GM21717 (cell line): ENCODE data around the gene KHDRBS2.
"Not testable (repeated sequence)": the region's sequence is repeated elsewhere in the genome, so short reads cannot be mapped to it uniquely, and the experiment has no call there.

Experiments used
- ATAC-seq: cut with Tn5 transposase; IDR thresholded peaks from one replicate; pipeline ENCODE4 v1.9.1; 2021; ENCODE audit warnings: mild to moderate bottlenecking, moderate library complexity; ENCODE audit not compliant: unreplicated experiment

KHDRBS2 gene

DNA sequence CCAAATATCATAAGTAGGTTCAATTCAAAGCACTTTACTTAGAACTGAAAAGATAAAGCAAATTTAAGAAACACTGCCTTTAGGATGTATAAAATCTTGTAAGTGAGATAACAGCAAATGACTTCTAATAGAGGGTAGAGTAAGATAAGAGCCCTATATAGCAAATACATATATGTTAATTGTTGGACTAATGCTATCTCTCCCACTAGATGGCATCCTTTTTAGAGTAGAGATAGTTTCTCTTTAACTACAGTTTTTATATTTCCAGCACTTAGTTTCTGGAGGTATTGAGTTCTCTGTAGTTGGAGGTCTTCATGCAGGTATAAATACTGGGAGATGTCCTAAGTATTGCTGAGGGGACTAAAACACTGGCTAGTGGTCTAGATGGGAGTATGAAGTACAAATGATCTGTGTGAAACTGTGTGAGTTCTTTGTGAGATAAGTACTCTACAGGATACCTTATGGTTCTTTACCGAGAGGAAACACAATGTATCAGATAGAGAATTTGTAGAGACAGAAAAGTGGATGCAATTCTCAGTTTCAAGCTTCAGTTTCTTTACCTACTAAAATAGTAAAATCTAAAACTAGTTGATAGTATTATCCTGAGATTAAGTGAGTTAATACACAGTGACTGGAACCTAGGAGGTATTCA is 399.3 kb downstream of the KHDRBS2 start:
- ATAC-seq = no peak

DNA sequence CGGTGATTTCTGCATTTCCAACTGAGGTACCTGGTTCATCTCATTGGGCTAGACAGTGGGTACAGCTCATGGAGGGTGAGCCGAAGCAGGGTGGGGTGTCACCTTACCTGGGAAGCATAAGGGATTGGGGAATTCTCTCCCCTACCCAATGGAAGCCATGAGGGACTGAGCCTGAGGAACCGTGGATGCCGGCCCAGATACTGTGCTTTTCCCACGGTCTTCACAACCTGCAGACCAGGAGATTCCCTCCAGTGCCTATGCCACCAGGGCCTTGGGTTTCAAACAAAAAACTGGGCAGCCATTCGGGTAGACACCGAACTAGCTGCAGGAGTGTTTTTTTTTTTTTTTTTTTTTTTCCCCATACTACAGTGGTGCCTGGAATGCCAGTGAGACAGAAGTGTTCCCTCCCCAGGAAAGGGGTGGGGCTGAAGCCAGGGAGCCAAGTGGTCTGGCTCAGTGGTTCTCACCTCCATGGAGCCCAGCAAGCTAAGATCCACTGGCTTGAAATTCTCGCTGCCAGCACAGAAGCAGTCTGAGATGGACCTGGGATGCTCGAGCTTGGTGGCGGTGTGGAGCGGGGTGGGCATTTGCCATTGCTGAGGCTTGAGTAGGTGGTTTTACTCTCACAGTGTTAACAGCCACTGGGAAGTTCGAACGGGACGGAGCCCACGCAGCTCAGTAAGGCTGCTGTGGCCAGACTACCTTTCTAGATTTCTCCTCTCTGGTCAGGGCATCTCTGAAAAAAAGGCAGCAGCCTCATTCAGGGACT is 416.2 kb downstream of the KHDRBS2 start:
- no peak for ATAC-seq

DNA sequence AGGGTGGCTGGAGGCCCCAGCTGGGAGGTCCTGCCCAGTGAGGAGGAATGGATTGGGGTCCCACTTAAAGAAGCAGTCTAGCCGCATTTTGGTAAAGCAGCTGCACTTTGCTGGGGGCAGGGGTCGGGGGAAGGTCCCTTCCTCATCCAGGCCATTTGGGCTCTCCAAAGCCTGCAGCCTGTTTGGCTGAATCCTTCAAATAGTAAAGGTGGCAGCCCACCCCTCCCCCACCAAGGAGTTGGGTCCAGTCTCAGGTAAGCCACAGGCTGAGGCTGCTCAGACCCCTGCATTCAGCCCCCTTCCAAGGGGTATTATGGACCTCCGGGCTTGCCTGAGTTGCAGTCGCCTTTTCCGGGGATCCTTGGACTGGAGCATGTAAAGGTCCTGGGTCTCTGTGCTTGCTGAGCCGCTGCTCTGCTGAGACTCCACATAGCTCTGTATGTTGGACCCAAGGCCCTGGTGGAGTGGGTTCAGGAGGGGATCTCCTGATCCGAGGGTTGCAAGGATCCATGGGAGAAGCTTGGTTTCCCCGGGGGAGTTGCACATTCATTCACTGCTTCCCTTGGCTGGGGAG is 417.4 kb downstream of the KHDRBS2 start:
- ATAC-seq = no peak

DNA sequence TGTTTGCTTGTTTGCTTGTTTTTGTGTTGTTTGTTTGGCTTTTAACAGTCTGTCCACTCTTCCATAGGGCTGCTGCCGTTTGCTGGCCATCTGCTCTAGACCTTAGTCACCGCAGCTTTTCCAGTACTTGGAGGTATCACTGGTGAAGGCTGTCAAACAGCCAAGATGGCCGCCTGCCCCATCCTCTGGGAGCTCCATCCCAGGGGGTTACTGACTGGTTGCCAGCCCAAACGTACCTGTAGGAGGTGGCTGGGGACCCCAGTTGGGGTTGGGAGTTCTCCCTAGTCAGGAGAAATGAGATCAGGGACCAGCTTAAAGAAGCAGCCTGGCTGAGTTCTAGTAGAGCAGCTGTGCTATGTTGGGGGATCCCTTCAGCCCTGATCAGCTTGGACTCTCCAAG is 418.4 kb downstream of the KHDRBS2 start:
- ATAC-seq = no peak

DNA sequence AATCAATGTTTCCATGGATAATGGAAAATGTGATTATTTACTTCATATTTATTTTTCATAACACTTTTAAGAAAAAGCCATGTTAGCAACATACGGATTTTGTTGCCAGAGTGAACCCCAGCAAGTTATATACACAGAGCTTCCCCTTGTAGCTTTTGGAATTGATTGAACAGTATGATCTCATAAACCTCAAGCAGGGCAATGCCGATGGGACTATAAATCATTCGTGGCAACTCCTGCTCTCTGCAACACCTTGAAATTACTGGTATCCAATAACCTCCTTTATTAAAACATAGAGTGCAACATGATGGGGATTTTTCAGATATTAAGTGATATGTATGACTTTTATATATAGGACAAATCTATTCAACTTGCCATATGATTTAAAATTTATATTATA is 428.5 kb downstream of the KHDRBS2 start:
- ATAC-seq = no peak

DNA sequence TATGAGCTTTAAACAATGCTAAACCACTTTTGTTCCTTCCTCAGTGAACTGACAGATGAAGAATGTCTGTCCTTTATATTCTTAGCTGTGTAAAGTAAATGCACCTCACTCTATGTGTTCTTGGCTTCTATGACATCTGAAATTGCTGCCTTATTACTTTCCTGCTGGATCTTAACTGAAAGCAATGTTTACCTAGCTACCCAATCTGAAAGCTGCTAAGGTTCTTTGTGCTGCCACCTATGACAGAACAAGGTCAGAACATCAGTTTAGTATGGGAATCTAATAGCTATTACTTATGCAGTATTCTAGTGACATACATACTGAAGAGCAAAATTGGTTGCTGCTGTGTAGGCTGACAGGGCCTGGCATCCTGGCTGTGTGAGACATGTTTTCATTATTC is 444.1 kb downstream of the KHDRBS2 start:
- no peak for ATAC-seq

DNA sequence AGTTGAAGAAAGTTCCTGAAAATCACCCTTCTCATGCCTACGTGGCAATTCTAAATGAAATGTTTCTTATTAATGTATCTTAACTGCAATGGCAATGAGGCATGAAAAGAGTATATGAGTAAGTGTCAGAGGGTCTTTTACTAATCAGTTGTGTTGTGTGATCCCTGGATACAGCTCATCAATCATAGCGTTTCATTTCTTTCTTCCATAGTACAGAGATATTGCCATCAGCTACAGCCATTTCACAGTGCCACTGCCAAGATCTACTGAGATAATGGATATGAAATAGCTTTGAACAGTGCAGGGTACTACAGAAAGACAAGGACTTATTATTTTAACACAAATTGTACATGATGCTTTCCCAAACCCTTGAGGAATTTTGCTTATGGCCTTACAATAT is 450.8 kb downstream of the KHDRBS2 start:
- ATAC-seq = no peak

DNA sequence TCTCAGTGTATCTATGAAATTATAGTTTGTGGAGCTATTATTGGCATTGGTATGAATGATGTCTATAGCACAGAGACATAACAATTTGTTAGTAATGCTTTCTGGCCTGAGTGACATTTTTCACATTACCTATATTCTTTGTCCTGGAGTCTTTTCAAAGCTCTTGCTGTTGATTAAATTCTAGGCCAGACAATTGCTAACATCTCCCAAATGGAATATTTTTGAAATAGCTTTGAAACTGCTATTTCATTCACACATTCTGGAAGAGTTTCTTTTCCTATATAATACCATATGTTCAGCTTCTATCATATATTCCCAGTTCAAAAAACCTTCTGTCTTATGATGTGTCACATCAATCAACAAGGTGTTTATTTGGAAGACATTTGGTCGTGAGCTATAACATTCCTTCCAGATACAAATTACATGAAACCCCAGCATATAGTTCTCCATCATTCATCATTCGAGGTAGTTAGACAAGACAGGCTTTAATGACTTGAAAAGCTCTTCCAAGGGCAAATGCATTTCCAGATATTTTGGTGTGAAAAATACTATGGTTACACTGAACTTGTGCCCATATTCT is 452.8 kb downstream of the KHDRBS2 start:
- no peak for ATAC-seq

DNA sequence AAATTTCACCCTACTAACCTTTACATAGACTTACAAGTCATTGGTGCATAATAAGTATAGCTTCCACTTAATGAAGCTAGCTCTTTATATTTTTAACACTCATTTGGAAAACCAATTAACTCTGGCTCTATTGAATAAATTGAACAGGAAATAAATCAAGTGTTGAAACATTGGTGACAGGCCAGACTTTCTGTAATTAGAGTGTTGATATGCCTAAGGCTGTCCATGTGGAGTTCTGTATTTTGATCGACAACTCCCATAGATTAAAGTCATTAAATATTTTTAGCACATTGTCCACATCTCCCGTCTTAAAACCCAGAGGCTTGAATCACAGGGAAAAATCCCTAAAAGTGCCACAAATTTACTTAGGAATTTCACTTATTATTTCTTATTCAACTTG is 468.3 kb downstream of the KHDRBS2 start:
- no peak for ATAC-seq

DNA sequence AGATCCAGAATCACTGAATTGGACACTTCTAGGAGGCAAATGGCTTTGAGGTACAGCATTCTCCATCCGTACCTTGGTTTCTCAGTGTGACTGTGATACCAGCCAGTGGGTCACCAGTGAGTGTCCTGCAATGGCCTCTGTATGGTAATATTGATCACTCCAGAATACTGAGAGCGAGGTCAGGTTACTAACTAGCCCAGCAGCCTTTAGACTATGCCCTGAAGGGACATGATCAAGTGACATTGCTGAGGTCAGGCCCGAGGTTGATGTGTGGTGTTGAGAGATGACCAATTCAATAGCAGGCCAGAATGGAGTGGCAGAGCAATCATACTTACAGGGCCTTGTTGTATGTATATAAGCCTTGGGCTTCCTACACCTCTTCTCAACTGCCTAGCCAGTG is 476.0 kb downstream of the KHDRBS2 start:
- ATAC-seq = no peak

DNA sequence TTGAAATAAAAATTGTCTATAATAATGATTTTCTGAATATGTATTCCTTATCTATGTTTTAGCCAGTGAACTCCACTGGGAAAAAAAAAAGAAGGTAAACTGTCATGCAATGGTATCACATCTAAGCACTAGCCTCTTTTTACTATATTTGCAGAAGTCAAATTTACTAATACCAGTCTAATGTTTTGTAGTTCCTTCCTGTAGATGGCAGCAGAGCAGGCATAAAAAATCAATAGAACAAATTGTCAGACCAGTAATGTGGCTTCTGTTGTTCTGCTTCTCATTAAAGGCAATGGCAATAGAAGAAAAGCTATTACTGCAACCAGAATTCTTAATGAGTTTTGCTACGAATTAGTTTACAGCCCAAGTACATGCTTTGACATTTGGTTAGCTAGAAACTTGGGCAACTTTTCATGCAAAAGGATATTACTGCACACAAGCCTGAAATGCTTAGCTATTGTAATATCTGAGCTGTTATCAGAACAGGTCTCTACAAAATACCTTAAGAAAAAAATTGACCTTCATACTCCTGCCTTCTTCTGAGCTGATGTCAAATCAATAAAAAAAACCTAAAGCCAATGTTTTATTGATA is 476.9 kb downstream of the KHDRBS2 start:
- no peak for ATAC-seq

DNA sequence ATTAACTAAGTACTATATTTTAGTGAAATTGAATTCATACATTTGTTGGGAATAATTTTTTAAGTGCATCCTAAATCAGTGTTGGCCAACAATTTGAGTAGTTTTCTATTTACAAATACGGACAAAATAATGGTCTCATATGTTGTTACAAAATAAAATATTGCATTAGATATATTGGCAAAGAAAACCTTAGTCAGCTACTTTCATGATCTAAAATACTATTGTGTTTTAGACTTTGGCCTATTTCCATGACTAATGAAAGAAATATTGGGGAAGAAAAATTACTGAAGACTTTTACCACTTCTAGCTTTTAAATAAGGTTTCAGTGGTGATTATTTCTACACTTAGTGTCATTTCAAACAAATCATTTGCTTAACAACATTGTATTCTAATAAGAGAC is 498.0 kb downstream of the KHDRBS2 start:
- no peak for ATAC-seq

DNA sequence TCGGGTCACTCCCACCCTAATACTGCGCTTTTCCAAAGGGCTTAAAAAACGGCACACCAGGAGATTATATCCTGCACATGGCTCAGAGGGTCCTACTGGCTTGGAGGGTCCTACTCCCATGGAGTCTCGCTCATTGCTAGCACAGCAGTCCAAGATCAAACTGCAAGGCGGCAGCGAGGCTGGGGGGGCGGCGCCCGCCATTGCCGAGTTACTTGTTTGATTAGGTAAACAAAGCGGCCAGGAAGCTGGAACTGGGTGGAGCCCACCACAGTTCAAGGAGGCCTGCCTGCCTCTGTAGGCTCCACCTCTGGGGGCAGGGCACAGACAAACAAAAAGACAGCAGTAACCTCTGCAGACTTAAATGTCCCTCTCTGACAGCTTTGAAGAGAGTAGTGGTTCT is 516.6 kb downstream of the KHDRBS2 start:
- not testable (repeated sequence) for ATAC-seq

DNA sequence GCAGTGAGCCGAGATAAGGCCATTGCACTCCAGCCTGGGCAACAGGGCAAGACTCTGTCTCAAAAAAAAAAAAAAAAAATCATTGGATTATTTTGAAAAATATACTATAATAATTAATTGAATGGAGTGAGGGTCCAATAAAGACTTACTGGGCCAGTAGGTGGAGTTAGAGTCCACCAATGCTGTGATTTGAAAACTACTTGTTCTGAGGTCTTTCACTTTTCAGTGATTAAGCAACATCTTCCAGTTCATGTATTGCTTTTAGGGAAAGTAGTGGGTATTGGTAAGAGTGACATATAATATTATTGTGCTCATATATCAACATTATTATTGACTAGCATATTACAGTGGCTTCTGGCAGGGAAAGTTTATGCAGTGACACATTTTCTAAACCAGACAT is 530.3 kb downstream of the KHDRBS2 start:
- ATAC-seq = no peak

DNA sequence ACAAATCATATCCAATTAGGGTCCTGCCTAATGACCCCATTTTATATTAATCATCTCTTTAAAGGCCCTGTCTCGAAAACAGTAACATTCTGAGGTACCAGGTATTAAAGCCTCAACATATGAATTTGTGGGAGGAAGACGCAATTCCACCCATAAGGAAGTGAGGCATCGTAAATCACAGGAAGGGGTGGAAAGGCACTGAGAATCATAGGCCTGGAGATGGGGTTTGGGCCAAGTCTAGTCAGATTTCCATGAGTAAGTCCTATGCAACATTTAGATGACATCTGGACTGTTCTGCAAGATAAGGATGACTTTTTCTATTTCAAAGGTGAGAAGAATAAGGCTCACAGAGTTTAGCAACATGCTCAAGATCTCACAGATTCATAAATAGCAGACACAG is 534.0 kb downstream of the KHDRBS2 start:
- no peak for ATAC-seq

DNA sequence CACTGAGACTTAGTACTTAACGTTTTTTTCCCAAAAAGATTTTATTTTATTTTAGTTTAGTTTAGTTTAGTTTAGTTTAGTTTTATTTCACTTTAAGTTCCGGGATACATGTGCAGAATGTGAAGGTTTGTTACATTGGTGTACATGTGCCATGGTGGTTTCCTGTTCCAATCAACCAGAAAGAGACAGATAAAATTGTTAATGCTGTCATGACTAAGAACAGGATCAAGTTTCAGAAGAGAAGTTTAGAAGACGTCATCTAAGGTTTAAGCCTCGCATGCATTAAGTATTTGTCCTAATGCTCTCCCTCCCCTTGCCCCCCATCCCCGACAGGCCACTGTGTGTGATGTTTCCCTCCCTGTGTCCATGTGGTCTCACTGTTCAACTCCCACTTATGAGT is 540.0 kb downstream of the KHDRBS2 start:
- no peak for ATAC-seq

DNA sequence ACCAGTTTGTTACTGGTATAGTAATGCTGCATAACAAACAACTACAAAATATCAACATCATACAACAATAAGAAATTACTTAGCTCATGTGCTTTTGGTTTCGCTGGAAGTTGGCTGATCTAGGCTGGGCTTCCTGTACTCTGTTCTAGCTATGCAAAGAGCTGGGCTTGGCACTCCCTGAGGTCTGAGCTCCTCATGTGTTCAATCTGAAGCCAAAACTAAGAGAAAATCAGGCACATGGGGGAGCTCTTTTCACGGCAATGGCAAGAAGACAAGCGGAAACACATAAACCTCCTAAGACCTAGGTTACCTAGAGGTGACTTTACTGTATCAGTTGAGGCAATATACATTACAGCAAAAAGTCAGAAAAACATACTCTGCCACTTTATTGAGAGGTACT is 574.2 kb downstream of the KHDRBS2 start:
- no peak for ATAC-seq

DNA sequence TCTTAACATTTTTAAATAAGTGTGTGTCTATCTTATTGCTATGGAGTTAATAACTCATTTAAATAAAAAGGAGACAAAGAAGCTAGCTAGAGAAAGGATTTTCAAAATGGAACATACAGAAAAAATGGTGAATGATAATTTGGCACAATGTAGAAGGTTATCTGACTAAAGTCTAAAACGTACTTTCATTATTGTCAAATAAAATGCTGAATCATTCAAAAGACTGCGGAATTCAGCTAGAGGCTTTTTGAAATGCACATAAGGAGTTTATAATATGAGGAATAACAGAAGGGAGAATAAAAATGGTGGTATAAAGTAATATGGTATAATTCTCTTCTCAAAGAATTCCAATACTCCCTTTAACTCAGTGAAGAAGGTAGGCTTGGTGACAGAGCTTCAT is 597.9 kb downstream of the KHDRBS2 start:
- no peak for ATAC-seq

DNA sequence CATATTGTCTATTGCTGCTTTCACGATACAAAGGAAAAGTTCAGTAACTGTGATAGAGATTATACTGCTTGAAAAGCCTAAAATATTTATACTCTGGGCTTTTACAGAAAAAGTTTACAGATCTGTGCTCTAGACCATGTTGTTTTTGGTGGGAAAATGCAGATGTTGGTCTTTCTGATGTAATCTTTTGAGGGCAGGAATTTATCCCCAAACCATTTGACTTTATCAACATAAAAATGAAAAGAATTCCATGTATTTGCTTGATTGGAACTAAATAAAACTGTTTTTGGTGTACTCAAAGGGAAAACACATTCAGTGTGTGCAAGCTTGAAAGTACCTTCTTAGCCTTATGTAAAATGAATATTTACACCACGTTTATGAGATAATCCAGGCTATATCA is 603.5 kb downstream of the KHDRBS2 start:
- ATAC-seq = no peak

DNA sequence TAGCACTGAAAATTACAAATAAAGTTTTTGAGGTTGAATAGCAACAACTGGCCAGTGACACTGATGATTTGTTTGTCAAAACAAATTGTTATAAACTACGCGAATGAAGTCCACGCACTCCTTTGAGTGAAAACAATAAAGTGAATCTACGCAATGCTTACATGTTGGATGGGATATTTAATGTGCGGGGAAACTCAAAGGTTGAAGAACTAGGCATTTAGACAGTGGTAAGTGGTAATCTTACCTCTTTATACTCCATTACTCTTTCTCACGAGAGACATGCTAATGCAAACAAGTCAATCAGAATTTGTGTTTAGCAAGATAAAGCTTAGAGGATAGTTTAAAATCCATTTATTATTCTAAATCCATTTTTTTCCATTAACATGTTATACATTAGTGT is 606.4 kb downstream of the KHDRBS2 start:
- ATAC-seq = no peak

DNA sequence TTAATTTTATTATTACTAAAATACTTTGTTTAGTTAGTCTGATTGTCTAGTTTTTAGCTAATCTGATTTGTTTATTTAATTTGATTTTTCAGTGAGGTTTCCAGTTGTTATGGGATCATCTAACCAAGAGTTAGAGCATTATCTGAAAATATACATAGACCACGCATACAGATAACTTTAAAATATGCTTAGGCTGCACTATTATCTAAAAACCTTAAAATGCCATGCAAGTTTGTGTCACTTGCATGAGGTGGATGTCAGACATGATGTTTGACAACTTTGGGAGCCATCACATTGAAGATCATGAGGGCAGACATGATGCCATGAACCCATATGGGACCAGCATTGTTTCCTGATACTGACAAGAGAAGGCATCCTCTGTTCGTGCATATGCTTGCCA is 610.3 kb downstream of the KHDRBS2 start:
- ATAC-seq = no peak

DNA sequence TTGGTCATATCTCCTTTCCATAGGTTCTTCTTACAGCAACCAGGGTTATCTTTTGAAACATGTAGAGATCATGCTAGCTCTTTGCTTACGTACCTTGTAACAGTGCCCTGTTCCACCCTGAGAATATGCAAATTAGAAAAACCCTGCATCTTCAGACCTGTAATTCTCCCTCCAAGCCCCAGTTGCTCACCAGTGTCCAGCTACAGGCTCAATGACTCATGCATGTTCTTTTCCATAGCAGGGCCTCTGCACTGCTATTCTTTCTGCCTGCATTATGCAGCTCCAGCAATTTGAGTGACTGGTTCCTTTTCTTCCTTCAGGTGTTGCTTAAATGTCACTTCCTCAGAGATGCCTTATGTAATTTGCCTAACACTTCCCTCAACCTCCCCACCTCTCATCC is 636.2 kb downstream of the KHDRBS2 start:
- no peak for ATAC-seq
